ENCODE results near the gene WDR91.
"Not testable (repeated sequence)": the region's sequence is repeated elsewhere in the genome, so short reads cannot be mapped to it uniquely, and the experiment has no call there.

WDR91 gene

DNA sequence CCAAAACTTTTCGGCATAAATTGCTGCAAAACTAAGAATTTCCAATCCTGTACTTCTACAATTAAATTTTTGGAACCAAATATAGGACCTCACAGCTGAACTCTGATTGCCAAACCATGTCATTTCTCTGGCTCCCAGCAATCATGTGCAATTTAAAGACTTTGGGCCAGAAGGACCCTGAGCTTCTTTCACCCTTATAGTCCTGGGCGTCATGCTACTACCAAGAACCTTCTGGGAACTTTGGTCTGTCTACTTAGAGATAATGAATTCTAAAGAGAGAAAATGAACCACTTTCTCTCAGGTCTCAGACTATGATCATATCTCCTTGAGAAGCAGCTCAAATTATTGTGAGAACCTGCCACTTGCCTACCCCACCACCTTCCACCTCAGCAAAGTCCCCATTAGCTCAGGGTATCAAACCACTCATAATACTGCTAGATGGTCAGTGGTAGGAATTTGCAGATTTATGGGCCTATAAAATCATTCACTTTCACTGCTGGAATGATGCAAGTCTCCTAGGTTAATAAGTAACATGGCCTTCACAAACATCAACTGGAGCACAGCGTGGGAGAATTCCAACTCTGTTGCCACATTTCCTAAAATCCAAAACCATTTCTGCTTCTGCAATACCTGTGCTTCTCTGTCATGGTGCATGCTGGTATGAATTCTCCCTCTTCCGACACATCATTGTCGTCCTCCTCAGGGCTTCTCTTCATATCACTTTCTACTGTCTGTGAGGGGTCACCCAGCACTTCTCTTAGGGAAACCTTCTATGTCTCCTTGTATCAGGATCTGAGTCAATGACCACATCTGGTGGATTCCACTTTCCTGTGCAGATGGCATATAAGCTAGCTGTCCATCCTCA, 6.6 kb upstream of the WDR91 start:
- ATAC-seq (replicated peaks), result no peak
- H3K27ac Mint-ChIP-seq, result no peak overlapping the region
- DNase-seq, result no peak
- no peaks in the 10 kb centered on the region for H3K36me3 Mint-ChIP-seq (ENCODE audit: insufficient read depth)
- H3K27me3 Mint-ChIP-seq, result peaks cover 0 to 25% of the 10 kb centered on the region in 2 donors
- no peaks in the 10 kb centered on the region for H3K9me3 Mint-ChIP-seq
- H3K4me1 Mint-ChIP-seq (ENCODE audit: low read depth in 2 of 2), result no peaks in the 10 kb centered on the region
- H3K4me3 Mint-ChIP-seq, result no peak overlapping the region

DNA sequence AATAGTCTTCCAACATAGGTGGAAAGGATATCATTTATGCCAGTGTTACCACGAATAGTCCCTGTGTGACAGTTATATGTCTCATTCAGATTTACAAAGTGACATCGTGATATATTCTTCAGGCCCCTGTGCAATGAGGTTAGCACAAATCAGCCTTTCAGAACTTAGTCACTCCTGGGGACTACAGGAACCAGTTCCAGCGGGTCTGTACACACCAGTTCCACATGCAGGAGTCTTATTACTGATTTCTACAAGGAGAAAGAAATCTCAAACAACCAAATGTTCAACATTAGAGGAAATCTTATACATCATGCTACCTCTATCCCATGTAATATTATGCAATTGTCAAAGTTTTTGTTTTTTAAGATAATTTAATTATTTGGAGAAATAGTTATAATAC, 4.4 kb upstream of the WDR91 start:
- H3K4me1 Mint-ChIP-seq (ENCODE audit: low read depth in 2 of 2), result peaks cover 3 to 6% of the 10 kb centered on the region in 2 donors
- no peak overlapping the region for H3K27ac Mint-ChIP-seq
- no peaks in the 10 kb centered on the region for H3K9me3 Mint-ChIP-seq
- H3K27me3 Mint-ChIP-seq, result peaks cover 0 to 25% of the 10 kb centered on the region in 2 donors
- ATAC-seq (replicated peaks) (no peak), DNase-seq (no peak)
- no peaks in the 10 kb centered on the region for H3K36me3 Mint-ChIP-seq (ENCODE audit: insufficient read depth)
- no peak overlapping the region for H3K4me3 Mint-ChIP-seq

DNA sequence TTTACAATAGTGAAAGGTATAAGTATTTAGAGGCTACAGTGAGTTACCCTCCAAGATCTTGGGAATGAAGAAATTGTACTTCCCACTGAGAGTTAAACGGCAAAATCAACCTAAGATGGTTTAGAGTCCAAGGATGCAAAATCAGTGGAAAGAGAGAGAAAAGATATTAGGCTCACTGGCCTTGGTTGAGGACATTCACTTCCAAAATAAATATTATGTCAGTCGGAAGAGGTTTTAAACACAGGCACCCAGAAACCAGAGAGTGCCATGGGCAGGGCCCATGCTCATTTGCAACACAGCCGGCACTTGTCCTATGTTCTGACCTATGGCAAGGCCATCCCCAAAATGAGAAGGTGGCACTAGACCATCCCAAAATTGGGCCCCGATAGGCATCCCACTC, 3.9 kb upstream of the WDR91 start:
- no peak overlapping the region for H3K4me3 Mint-ChIP-seq
- DNase-seq (no peak), ATAC-seq (replicated peaks) (no peak)
- no peak overlapping the region for H3K27ac Mint-ChIP-seq
- H3K36me3 Mint-ChIP-seq (ENCODE audit: insufficient read depth), result no peaks in the 10 kb centered on the region
- H3K27me3 Mint-ChIP-seq, result peaks cover 0 to 21% of the 10 kb centered on the region in 2 donors
- peaks cover 6 to 11% of the 10 kb centered on the region in 2 donors for H3K4me1 Mint-ChIP-seq (ENCODE audit: low read depth in 2 of 2)
- no peaks in the 10 kb centered on the region for H3K9me3 Mint-ChIP-seq

DNA sequence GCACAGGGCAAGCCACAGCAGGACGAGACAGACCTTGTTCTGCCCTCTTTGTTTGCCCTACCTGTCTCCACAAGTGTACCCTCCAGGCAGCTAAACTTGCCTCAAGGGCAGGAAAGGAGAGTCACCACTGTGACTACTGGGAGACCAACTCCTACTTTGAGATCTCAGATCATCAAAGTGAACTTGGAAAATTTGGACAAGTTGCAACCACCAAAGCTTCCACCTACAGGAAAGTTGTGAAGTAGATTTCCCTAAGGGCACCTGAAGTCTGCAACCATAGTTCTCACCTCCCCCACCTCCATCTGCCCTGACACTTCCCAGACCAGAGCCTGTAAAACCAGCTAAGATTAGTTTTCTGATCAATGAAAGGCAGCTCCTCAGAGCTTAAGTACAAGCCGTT, 2.5 kb upstream of the WDR91 start:
- no peak overlapping the region for H3K27ac Mint-ChIP-seq
- ATAC-seq (replicated peaks), result no peak
- no peaks in the 10 kb centered on the region for H3K9me3 Mint-ChIP-seq
- no peak overlapping the region for H3K4me3 Mint-ChIP-seq
- peaks cover 6% of the 10 kb centered on the region for H3K36me3 Mint-ChIP-seq (ENCODE audit: insufficient read depth)
- peaks cover 7 to 16% of the 10 kb centered on the region in 2 donors for H3K4me1 Mint-ChIP-seq (ENCODE audit: low read depth in 2 of 2)
- peaks cover 0 to 10% of the 10 kb centered on the region in 2 donors for H3K27me3 Mint-ChIP-seq
- DNase-seq, result no peak

DNA sequence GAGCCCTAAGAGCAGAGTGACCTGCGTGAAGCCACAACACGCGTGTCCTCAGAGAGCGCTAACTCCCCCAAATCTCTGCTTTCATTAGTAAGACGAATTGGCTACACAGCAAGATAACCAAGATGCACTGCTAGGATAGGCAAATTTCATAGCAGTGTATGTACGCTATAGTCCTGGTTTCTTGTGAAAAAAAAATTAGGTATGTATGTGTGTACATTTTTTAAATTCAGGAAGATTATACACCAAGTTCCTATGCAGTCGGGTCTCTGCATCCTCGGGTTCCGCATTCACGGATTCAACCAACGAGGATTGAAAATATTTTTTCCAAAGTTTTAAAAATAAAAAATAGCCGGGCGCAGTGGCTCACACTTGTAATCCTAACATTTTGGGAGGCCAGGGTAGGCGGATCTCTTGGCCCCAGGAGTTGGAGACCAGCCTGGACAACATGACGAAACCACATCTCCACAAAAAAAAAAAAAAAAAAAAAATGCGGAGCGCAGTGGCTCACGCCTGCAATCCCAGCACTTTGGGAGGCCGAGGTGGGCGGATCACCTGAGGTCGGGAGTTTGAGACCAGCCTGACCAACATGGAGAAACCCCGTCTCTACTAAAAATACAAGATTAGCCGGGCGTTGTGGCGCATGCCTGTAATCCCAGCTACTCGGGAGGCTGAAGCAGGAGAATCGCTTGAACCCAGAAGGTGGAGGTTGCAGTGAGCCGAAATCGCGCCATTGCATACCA, 790 bp upstream of the WDR91 start:
- H3K9me3 Mint-ChIP-seq; H3K36me3 Mint-ChIP-seq (ENCODE audit: insufficient read depth); H3K27me3 Mint-ChIP-seq; DNase-seq; ATAC-seq (replicated peaks): not testable (repeated sequence)
- peaks cover 18 to 25% of the 10 kb centered on the region in 2 donors for H3K4me1 Mint-ChIP-seq (ENCODE audit: low read depth in 2 of 2)
- peak overlapping the region; percentile 89 to 94 for H3K4me3 Mint-ChIP-seq
- peak overlapping the region; percentile 93 to 96 for H3K27ac Mint-ChIP-seq

DNA sequence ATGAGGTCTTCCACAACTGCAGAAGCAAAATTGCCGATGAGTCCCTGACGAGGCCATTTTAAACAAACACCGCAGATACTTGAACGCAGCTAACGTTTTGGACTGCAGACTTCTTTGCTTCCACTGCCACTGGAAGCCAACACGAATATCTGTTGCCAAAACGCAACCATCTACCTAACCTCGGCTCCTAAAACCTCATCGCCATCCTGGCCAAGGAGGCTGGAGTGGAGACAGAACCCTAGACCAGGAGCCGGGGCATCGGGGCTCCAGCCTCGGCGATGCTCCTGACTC, 493 bp downstream of the WDR91 start:
- Mint-ChIP-seq H3K4me1 (ENCODE audit: low read depth in 2 of 2) (peaks cover 21 to 25% of the 10 kb centered on the region in 2 donors), H3K36me3 (ENCODE audit: insufficient read depth) (peaks cover 9% of the 10 kb centered on the region), H3K9me3 (no peaks in the 10 kb centered on the region), H3K27me3 (no peaks in the 10 kb centered on the region), H3K27ac (peak overlapping the region; percentile 93 to 96), H3K4me3 (peak overlapping the region; percentile 89 to 94)
- no peak for DNase-seq
- ATAC-seq (replicated peaks), result peak; percentile 1

DNA sequence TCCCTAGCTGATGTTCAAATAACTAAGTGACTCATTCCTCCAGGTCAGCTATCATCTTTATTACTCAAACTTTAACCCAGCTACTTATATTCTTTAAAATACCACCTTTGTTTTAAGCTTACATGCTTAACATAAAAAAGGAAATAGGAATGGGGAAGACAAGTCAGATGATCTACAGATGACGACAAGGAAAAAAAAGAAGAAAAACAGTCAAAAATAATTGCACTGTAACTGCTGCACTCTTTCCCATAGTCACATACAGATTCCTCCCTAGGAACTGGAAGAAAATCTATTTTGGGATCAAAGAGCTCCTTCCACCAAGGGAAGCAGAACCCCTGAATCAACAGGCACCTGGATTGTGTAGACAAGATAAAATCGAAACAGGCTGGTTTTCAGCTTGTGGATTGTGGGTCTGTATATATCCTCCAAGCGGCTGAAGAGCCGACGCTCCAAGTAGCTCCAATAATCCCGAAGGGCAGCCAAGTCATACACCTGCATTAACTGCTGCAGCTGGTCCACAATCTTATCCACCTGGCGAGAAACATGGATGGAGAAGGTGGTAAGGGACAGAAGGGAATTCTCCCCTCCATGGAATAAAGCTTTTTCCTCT, 2.0 kb downstream of the WDR91 start:
- Mint-ChIP-seq H3K27me3 (no peaks in the 10 kb centered on the region), H3K4me1 (ENCODE audit: low read depth in 2 of 2) (peaks cover 24 to 30% of the 10 kb centered on the region in 2 donors), H3K36me3 (ENCODE audit: insufficient read depth) (peaks cover 14% of the 10 kb centered on the region), H3K4me3 (peak overlapping the region in 1 of 2 donors; percentile 20), H3K9me3 (no peaks in the 10 kb centered on the region), H3K27ac (no peak overlapping the region)
- ATAC-seq (replicated peaks) (no peak), DNase-seq (no peak)

DNA sequence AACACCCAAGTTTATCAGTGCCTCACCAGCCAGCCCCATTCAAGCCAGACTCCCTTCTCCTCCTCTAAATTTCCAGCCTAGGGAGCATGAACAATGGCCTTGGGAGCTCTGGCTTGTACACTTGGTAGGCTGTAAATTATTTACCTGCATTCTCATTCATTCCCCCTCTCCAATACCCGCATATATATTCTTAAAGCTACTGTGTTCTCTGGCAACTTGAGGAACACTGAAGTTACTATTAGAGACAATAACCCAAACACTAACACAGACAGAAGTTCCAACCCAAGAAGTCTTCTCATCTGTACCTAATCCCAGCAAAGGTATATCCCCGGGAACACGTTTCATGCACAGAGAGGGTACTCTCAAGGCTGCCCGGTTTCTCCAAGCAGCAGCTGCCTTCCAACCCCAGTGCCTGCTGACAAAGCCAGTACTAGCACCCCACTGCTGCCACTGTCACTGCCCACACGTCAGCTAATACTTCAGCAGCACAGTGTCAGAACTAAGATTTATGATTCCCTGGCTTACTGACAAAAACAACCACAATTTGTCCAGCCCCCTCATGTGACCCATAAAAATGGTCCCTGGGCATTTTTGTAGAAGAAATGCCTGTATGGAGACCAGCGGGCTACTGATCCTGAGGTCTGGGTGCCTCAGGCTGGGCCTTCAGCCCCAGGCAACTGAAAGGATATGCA, 3.1 kb downstream of the WDR91 start:
- H3K27me3 Mint-ChIP-seq, result no peaks in the 10 kb centered on the region
- no peaks in the 10 kb centered on the region for H3K9me3 Mint-ChIP-seq
- no peak overlapping the region for H3K27ac Mint-ChIP-seq
- peak overlapping the region in 1 of 2 donors; percentile 34 for H3K4me3 Mint-ChIP-seq
- H3K4me1 Mint-ChIP-seq (ENCODE audit: low read depth in 2 of 2), result peaks cover 24 to 36% of the 10 kb centered on the region in 2 donors
- H3K36me3 Mint-ChIP-seq (ENCODE audit: insufficient read depth), result peaks cover 21% of the 10 kb centered on the region
- DNase-seq (no peak), ATAC-seq (replicated peaks) (no peak)

DNA sequence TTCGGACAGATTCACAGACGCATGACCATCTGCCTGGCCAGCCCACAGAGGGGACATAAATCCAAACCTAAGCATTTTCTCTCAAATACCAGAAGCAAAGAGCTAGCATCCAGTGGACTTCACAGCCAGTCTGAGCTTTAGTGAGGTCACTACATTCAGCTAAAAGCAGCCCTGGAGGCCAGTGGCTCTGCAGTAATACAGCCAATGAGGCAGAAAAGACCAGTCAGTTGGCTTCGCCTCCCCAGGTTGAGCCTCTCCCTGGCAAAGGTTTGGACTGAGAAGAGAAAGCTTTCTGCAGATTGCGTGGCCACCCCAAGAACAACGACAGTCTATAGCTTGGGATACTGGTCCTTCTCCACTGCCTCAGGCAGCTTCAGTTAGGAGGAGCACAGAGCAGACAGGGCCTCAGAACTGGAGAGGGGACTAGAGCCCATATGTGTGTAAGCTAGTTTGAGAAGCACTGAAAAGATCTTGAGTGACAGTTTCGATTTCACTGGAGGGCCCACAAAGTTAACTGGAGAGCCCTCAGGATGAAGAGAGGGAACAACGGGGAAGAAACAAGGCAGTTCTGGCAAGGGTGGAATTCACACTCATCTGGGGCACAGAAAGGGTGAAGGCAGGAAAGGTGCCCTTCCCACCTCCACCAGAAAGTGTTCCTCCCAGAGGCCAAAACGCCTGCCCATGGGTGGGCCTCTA, 3.8 kb downstream of the WDR91 start:
- H3K27ac Mint-ChIP-seq, result no peak overlapping the region

DNA sequence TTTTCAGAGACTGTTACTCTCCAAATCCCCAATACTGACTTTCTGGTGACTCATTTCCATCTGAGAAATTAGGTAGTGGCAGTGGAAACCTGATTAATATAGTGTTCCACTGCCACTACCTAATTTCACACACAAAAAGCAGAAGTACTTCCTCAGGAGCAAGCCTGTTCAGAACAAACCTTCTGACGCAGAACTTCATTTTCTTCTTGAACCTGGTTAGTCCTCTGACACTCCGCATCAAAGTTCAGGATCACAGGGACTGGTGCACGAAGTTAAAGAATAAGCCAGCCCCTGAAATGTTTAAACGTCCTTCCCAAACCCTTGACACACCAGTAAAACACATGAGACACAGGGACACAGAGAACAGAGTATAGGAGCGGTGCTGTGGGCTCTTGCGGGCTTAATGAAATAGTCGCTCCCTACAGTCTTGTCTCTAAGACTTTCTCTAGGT, 4.4 kb downstream of the WDR91 start:
- DNase-seq, result no peak
- Mint-ChIP-seq H3K9me3 (no peaks in the 10 kb centered on the region), H3K36me3 (ENCODE audit: insufficient read depth) (peaks cover 23% of the 10 kb centered on the region), H3K4me3 (no peak overlapping the region), H3K27ac (no peak overlapping the region), H3K27me3 (no peaks in the 10 kb centered on the region), H3K4me1 (ENCODE audit: low read depth in 2 of 2) (peaks cover 27 to 35% of the 10 kb centered on the region in 2 donors)
- ATAC-seq (replicated peaks), result no peak

More for the DNA sequence above, 3.8 kb downstream of the WDR91 start:
- H3K9me3 Mint-ChIP-seq, result no peaks in the 10 kb centered on the region
- peaks cover 21% of the 10 kb centered on the region for H3K36me3 Mint-ChIP-seq (ENCODE audit: insufficient read depth)
- no peak for DNase-seq
- no peaks in the 10 kb centered on the region for H3K27me3 Mint-ChIP-seq
- H3K4me1 Mint-ChIP-seq (ENCODE audit: low read depth in 2 of 2), result peaks cover 24 to 36% of the 10 kb centered on the region in 2 donors
- no peak overlapping the region for H3K4me3 Mint-ChIP-seq
- ATAC-seq (replicated peaks), result no peak

DNA sequence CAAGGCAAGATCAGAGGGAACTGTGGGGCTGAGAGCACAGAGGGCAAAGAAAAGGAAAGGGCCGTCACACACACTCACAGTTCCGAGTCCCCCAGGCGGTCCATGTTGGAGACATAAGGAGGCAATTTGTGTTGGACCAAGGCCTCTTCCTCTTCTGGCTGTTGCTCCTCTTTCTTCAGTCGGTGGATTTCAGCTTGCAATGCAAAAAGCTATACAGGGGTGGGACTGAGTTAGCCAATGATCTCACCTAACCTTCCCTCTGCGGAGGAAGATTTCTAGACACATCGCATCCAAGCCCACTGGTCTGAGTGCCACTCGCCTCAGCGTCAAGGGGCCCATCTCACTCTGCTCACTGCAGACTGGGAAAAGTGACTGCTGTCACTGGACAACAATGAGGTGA, 5.5 kb downstream of the WDR91 start:
- Mint-ChIP-seq H3K4me1 (ENCODE audit: low read depth in 2 of 2) (peaks cover 25 to 36% of the 10 kb centered on the region in 2 donors), H3K27ac (no peak overlapping the region), H3K9me3 (no peaks in the 10 kb centered on the region), H3K36me3 (ENCODE audit: insufficient read depth) (peaks cover 30% of the 10 kb centered on the region), H3K4me3 (no peak overlapping the region), H3K27me3 (no peaks in the 10 kb centered on the region)
- DNase-seq (no peak), ATAC-seq (replicated peaks) (no peak)

DNA sequence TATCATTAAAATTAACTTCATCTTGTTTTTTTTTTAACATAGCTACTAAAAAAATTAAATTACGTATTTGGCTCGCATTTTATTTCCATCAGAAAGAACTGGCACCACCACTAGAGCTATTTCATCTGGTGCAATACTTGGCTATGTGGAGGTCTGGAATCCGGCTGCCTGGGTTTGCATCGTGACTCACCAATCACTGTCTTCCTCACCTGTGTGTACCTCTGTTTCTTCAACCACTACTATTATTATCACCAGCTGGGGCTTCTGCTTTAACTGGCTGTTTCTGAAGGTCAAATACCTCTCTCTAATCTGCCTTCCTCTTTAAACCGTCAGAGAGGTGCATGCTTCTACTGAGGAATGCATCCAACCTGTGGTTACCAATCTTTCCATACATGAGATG, 6.5 kb downstream of the WDR91 start:
- DNase-seq, result no peak
- Mint-ChIP-seq H3K4me1 (ENCODE audit: low read depth in 2 of 2) (peaks cover 20 to 26% of the 10 kb centered on the region in 2 donors), H3K36me3 (ENCODE audit: insufficient read depth) (peaks cover 31% of the 10 kb centered on the region), H3K9me3 (no peaks in the 10 kb centered on the region), H3K27ac (peak overlapping the region in 1 of 2 donors; percentile 19), H3K4me3 (no peak overlapping the region), H3K27me3 (no peaks in the 10 kb centered on the region)
- no peak for ATAC-seq (replicated peaks)

DNA sequence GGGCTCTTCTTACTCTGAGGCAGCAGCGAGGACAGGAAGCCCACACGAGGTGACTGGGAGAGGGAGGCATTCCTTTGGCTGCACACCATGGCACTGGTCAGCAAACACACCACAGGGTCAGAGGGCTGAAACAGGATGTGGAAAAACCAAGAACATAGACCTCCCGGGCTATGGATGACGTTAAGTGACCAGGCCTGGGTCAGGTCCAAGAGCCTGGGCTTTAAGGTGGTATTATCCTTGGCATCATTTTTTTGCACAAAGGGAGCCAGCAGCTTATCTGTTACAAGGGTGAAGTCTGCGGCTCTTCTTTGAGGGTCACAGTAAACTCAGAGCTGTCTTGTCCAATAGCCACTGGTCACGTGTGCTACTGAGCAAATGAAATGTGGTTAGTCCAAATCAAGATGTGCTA, 7.0 kb downstream of the WDR91 start:
- no peaks in the 10 kb centered on the region for H3K9me3 Mint-ChIP-seq
- no peaks in the 10 kb centered on the region for H3K27me3 Mint-ChIP-seq
- DNase-seq, result no peak
- peaks cover 30% of the 10 kb centered on the region for H3K36me3 Mint-ChIP-seq (ENCODE audit: insufficient read depth)
- H3K4me3 Mint-ChIP-seq, result no peak overlapping the region
- H3K4me1 Mint-ChIP-seq (ENCODE audit: low read depth in 2 of 2), result peaks cover 20 to 25% of the 10 kb centered on the region in 2 donors
- no peak for ATAC-seq (replicated peaks)
- H3K27ac Mint-ChIP-seq, result no peak overlapping the region
